HG02870 (cell line): ENCODE measurements around the gene MKS1.

Source experiments
- ATAC-seq: cut with Tn5 transposase; IDR thresholded peaks from one replicate; pipeline ENCODE4 v1.9.1; 2021; ENCODE audit warnings: mild to moderate bottlenecking, moderate library complexity; ENCODE audit not compliant: unreplicated experiment

MKS1 gene

GRCh38 chr17:58245428-58246103 is 26.5 kb upstream of the MKS1 start:
- no peak for ATAC-seq

- ATAC-seq, result no peak
Observed at GRCh38 chr17:58244963-58245362, 25.9 kb upstream of the MKS1 start.

GRCh38 chr17:58242171-58242784 is 23.2 kb upstream of the MKS1 start:
- ATAC-seq, result no peak

GRCh38 chr17:58239987-58240386 is 20.9 kb upstream of the MKS1 start:
- no peak for ATAC-seq

GRCh38 chr17:58238147-58238634 is 19.1 kb upstream of the MKS1 start, which contains the start of gene LPO:
TSS of gene LPO (plus strand) at chr17:58238584. CDS start at chr17:58242980, 4,396 bp downstream.
- no peak for ATAC-seq

GRCh38 chr17:58236394-58236793 is 17.3 kb upstream of the MKS1 start:
- no peak for ATAC-seq

GRCh38 chr17:58235821-58236220 is 16.8 kb upstream of the MKS1 start:
- ATAC-seq, result no peak

- ATAC-seq, result no peak
Observed at GRCh38 chr17:58234512-58234911, 15.5 kb upstream of the MKS1 start.

- ATAC-seq, result peak; percentile 60
Observed at GRCh38 chr17:58233543-58233942, 14.5 kb upstream of the MKS1 start.

GRCh38 chr17:58232707-58233156 is 13.7 kb upstream of the MKS1 start:
- peak; percentile 71 for ATAC-seq

- no peak for ATAC-seq
Observed at GRCh38 chr17:58231641-58232040, 12.6 kb upstream of the MKS1 start.

GRCh38 chr17:58229881-58230280 is 10.8 kb upstream of the MKS1 start:
- ATAC-seq, result no peak

GRCh38 chr17:58229384-58229783 is 10.3 kb upstream of the MKS1 start:
- ATAC-seq, result no peak

- ATAC-seq, result no peak
Observed at GRCh38 chr17:58228679-58229078, 9.6 kb upstream of the MKS1 start.

- ATAC-seq, result no peak
Observed at GRCh38 chr17:58227733-58228132, 8.7 kb upstream of the MKS1 start.

- no peak for ATAC-seq
Observed at GRCh38 chr17:58224315-58224714, 5.3 kb upstream of the MKS1 start.

- no peak for ATAC-seq
Observed at GRCh38 chr17:58219789-58220183, 731 bp upstream of the MKS1 start.

- no peak for ATAC-seq
Observed at GRCh38 chr17:58217766-58218165, 1.3 kb downstream of the MKS1 start.

GRCh38 chr17:58215685-58216084 is 3.4 kb downstream of the MKS1 start:
- ATAC-seq, result no peak

- ATAC-seq, result no peak
Observed at GRCh38 chr17:58210922-58211321, 8.1 kb downstream of the MKS1 start.

- ATAC-seq, result no peak
Observed at GRCh38 chr17:58208344-58208743, 10.7 kb downstream of the MKS1 start.

GRCh38 chr17:58207451-58207850 is 11.6 kb downstream of the MKS1 start:
- ATAC-seq, result no peak
